Tibial nerve (tissue), 4 donors: ENCODE results near the gene MYH3. TPM values are rescaled to one million over a fixed set of nuclear protein-coding genes. Genes with fewer than 3 reads are reported as not detected.

Experiments used
- DNase-seq, 2 donors: peaks; one replicate each; pipeline ENCODE4 v3.0.0-alpha.2; 2019; ENCODE audit warnings: low spot score in 2 of 2
- H3K27ac ChIP-seq, 4 donors: fragments of 200-600 bp; sonication (generic) in 3 of 4; one replicate each; pipeline ENCODE4 v1.5.1; 2017 to 2019; ENCODE audit warnings: mild to moderate bottlenecking in 1 of 4
- H3K27me3 ChIP-seq, 2 donors: fragments of 200-600 bp; sonication (generic) in 1 of 2; one replicate each; pipeline versions ENCODE4 v1.5.1 to v1.6.0; 2017 to 2019
- H3K36me3 ChIP-seq, 3 donors: fragments of 200-600 bp; sonication (generic); one replicate each; pipeline ENCODE4 v1.5.1; 2018 to 2019
- H3K4me1 ChIP-seq, 4 donors: fragments of 200-600 bp; sonication (generic) in 3 of 4; one replicate each; pipeline ENCODE4 v1.5.1; 2017 to 2019
- H3K4me3 ChIP-seq, 4 donors: fragments of 200-600 bp; sonication (generic) in 3 of 4; one replicate each; pipeline ENCODE4 v1.5.1; 2017 to 2019; ENCODE audit warnings: mild to moderate bottlenecking in 1 of 4, moderate library complexity in 1 of 4
- H3K9me3 ChIP-seq, 4 donors: fragments of 200-600 bp; sonication (generic) in 3 of 4; one replicate each; pipeline ENCODE4 v1.5.1; 2017 to 2019
- CTCF ChIP-seq, 5 experiments: fragments of 200-600 bp in 3 of 5; fragments of 450-650 bp in 2 of 5; sonication (generic) in 3 of 5; IDR thresholded peaks; one replicate each; pipeline ENCODE4 v1.5.1; 2016 to 2019; ENCODE audit warnings: antibody characterized with exemption in 5 of 5, mild to moderate bottlenecking in 3 of 5, moderate library complexity in 2 of 5
- EP300 ChIP-seq, 2 donors: sonication (generic); formaldehyde crosslinking; IDR thresholded peaks; one replicate each; pipeline ENCODE4 v1.6.1; 2017; ENCODE audit warnings: antibody characterized with exemption in 2 of 2, mild to moderate bottlenecking in 1 of 2
- POLR2A ChIP-seq, 2 donors: fragments of 450-650 bp; IDR thresholded peaks; one replicate each; pipeline ENCODE4 v1.6.1; 2017; ENCODE audit warnings: antibody characterized with exemption in 2 of 2, mild to moderate bottlenecking in 2 of 2, moderate library complexity in 2 of 2
- WGBS, 2 donors: methylation state at CpG; one replicate each; pipeline ENCODE4 v1.1.5; 2018; 5-methylcytosine and 5-hydroxymethylcytosine counted together
- total RNA-seq, 4 donors: library from RNA; depleted of rRNA; stranded (reverse); fragments of >200 nt; gene quantifications; one replicate each; pipeline ENCODE4 v1.1.0, GENCODE V29; 2016

The MYH3 gene
- total RNA-seq, 4 donors from 2014 or later, result 0.59 to 8.1 (median 3.8) TPM

- Histone ChIP-seq H3K36me3 (no peaks in the 10 kb centered on the region), H3K9me3 (no peaks in the 10 kb centered on the region), H3K27ac (no peak overlapping the region), H3K4me3 (no peak overlapping the region), H3K4me1 (peaks cover 0 to 17% (median 0%) of the 10 kb centered on the region in 4 donors), H3K27me3 (no peaks in the 10 kb centered on the region)
- TF ChIP-seq EP300 (IDR thresholded peaks at IDR 0.05) (no peak), POLR2A (IDR thresholded peaks at IDR 0.05) (no peak), CTCF (IDR thresholded peaks at IDR 0.05) (no peak)
- 81 to 85% methylated on average over 6 of the region's 6 CpGs for WGBS, 2 donors
- DNase-seq, result no peak
These were observed 40.0 kb downstream of the MYH3 start for GRCh38 chr17:10617120-10617505.

- H3K9me3 ChIP-seq, result no peaks in the 10 kb centered on the region
- 30 to 41% methylated on average over 8 to 9 of the region's 9 CpGs for WGBS, 2 donors
- H3K36me3 ChIP-seq, result no peaks in the 10 kb centered on the region
- H3K4me1 ChIP-seq, result peaks cover 0 to 17% (median 0%) of the 10 kb centered on the region in 4 donors
- H3K4me3 ChIP-seq, result no peak overlapping the region
- H3K27me3 ChIP-seq, result no peaks in the 10 kb centered on the region
- peak; percentile 78 to 88 for DNase-seq
- no peak for TF ChIP-seq POLR2A (IDR thresholded peaks at IDR 0.05)
- TF ChIP-seq CTCF (IDR thresholded peaks at IDR 0.05), result peak; percentile 79 to 100 (median 98)
- no peak for TF ChIP-seq EP300 (IDR thresholded peaks at IDR 0.05)
- no peak overlapping the region for H3K27ac ChIP-seq
These were observed 40.5 kb downstream of the MYH3 start for GRCh38 chr17:10616502-10617119.

GRCh38 chr17:10614536-10615155 is 42.5 kb downstream of the MYH3 start:
- Histone ChIP-seq H3K27me3 (no peaks in the 10 kb centered on the region), H3K4me1 (peaks cover 0 to 17% (median 0%) of the 10 kb centered on the region in 4 donors), H3K9me3 (no peaks in the 10 kb centered on the region), H3K4me3 (no peak overlapping the region), H3K27ac (no peak overlapping the region), H3K36me3 (no peaks in the 10 kb centered on the region)
- 69 to 73% methylated on average over 6 of the region's 6 CpGs for WGBS, 2 donors
- TF ChIP-seq EP300 (IDR thresholded peaks at IDR 0.05) (no peak), POLR2A (IDR thresholded peaks at IDR 0.05) (no peak), CTCF (IDR thresholded peaks at IDR 0.05) (peak; percentile 53 to 70 (median 57))
- DNase-seq, result peak in 1 of 2 donors; percentile 66

- Histone ChIP-seq H3K4me3 (no peak overlapping the region), H3K27me3 (no peaks in the 10 kb centered on the region), H3K27ac (no peak overlapping the region), H3K4me1 (peaks cover 0 to 17% (median 0%) of the 10 kb centered on the region in 4 donors), H3K36me3 (no peaks in the 10 kb centered on the region), H3K9me3 (no peaks in the 10 kb centered on the region)
- WGBS, 2 donors, result 81% methylated on average over 16 of the region's 16 CpGs
- TF ChIP-seq CTCF (IDR thresholded peaks at IDR 0.05), result no peak
- no peak for TF ChIP-seq EP300 (IDR thresholded peaks at IDR 0.05)
- TF ChIP-seq POLR2A (IDR thresholded peaks at IDR 0.05), result no peak
- DNase-seq, result no peak
These were observed 43.2 kb downstream of the MYH3 start for GRCh38 chr17:10613775-10614513.
